Fibroblast of villous mesenchyme (primary cell): Measurements from ENCODE around the gene CA9. TPM values are rescaled to one million over a fixed set of nuclear protein-coding genes. Genes with fewer than 3 reads are reported as not detected.
A peak's percentile ranks its signal among the peaks of the same experiment; 100 is the strongest.

Experiments used
- DNase-seq: peaks from one replicate; pipeline ENCODE4 v3.0.0-alpha.2; 2010; ENCODE audit warnings: low read depth
- H3K4me3 ChIP-seq: 2 replicates; pipeline ENCODE4 v1.5.1; 2011; ENCODE audit warnings: low read depth, mild to moderate bottlenecking, low read length
- CTCF ChIP-seq: IDR thresholded peaks from 2 replicates; pipeline ENCODE4 v1.5.1; 2012; ENCODE audit warnings: low read depth, mild to moderate bottlenecking, low read length; ENCODE audit not compliant: insufficient read depth
- total RNA-seq: library from RNA; depleted of rRNA; stranded (reverse); fragments of >200 nt; gene quantifications from 2 replicates; pipeline ENCODE4 v1.2.3, GENCODE V29; 2012

Gene CA9
- total RNA-seq, 1 donor: not detected

DNA sequence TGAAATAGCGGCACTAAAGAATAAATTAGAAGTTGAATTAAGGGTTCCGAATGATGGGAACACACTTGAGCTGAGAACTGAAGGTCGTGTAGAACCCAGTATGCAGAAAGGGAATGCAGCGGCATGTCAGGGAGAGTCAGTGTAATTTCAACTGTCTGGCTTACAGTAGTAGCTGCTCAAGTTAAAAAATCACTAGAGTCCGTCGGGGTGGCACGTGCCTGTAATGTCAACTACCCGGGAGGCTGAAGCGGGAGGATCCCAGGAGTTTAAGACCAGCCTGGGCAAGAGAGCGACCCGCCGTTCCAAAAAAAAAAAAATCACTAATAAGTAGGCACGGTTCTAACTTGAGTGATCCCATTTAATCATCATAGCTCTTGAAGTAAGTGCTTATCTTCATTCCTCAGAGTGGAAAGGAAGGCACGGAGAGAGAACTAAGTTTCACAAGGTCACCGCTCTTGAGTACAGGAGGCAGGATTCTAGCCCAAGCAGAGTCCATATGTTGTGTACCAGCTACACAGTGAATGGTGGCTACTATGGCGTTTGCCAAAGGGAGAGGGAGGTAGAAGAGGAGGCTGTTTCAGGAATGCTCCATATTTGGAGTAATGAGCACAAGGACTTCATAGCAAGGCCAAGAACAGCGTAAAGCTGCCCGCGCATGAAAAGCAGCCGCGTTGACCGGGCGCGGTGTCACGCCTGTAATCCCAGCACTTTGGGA, 16.7 kb upstream of the CA9 start:
- H3K4me3 ChIP-seq: peak overlapping the region; percentile 58
- peak; percentile 67 for DNase-seq
- no peak for TF ChIP-seq CTCF

- peak; percentile 19 for TF ChIP-seq CTCF
- peak; percentile 100 for DNase-seq
- H3K4me3 ChIP-seq: peak within 1 kb of the TSS; percentile 86
Observed at GRCh38 chr9:35657546-35658136, 16.1 kb upstream of the CA9 start, which contains the start of gene RMRP. Gene RMRP, minus strand, starts transcription at chr9:35658019.

DNA sequence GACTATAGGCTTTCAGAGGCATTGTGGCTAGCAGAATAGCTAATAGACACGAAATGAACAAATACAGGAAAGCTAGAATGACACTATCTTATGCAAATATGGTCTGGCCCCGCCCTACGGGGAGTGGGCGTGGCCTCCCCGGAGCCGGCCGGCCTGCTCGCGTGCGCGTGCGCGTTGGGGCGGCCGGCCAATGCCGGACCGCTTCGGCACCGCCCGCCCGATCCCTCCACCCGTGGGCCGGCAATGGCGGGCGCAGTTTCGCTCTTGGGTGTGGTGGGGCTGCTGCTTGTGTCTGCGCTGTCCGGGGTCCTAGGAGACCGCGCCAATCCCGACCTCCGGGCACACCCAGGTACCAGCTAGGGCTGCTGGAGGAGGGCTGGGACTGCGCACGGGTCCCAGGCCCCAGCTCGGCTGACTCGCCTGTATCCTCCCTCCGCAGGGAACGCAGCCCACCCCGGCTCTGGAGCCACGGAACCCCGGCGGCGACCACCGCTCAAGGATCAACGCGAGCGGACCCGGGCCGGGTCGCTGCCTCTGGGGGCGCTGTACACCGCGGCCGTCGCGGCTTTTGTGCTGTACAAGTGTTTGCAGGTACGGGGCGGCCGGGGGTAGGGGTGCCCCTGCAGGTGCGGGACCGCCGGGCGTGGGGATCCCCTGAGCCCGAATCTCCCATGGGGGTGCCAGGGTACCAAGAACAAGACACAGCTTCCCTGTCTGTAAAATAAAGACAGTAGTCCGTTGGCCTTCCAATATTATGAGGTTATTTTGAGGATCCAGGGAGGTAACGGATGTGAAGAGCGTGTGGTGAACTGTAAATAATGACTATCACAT, 15.4 kb upstream of the CA9 start, which contains the start of gene CCDC107:
Gene CCDC107 (plus strand): TSS at position 156 of the 831 bp plus-strand sequence. CDS start 88 bp downstream, at position 244.
- H3K4me3 ChIP-seq: peak within 1 kb of the TSS; percentile 86
- peak; percentile 47 for TF ChIP-seq CTCF
- peak; percentile 88 for DNase-seq

DNA sequence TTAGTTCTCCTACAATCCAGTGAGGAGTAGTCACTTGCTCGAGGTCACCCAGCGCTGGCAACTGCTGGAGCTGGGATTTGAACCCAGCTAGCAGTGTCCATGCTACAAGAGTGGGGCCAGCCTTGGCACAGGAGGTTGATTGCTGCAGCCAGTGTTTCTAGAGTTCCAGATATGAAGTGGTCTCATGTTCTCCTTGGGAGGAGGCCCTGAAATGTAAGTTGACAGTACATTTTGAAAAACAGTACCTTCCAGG, 14.8 kb upstream of the CA9 start:
- H3K4me3 ChIP-seq: peak overlapping the region; percentile 86
- TF ChIP-seq CTCF: no peak
- peak; percentile 57 for DNase-seq

DNA sequence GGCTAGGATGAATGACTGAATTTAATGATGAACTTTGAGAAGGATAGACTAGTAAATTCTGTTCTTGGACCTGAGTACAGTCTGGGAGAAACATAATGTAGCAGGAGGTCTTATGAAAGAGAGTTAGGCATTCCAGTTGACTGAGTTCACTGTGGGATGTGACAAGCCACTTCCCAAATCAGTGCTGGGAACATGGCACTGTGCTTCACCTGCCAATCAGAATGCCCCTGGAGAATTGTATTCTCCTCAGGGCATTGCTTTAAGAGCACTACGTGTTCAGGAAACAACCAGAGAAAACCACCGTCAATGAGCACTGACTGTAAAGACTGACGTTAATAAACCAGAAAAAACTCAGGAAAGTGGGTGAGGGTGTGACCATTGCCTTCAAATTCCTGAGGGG, 14.4 kb upstream of the CA9 start:
- DNase-seq: peak; percentile 56
- peak overlapping the region; percentile 86 for H3K4me3 ChIP-seq
- TF ChIP-seq CTCF: no peak

- peak; percentile 65 for DNase-seq
- H3K4me3 ChIP-seq: no peak overlapping the region
- TF ChIP-seq CTCF: peak; percentile 65
Observed at GRCh38 chr9:35660966-35661415, 12.7 kb upstream of the CA9 start.
